RKO (cell line): ENCODE measurements around the gene ALDOB.

ENCODE experiments used
- DNase-seq: peaks from one replicate; pipeline ENCODE4 v3.0.0-alpha.2; 2016; ENCODE audit warnings: low spot score

ALDOB gene

GRCh38 chr9:101383361-101383760, 52.2 kb downstream of the ALDOB start:
- no peak for DNase-seq

GRCh38 chr9:101381833-101382342, 53.7 kb downstream of the ALDOB start:
- DNase-seq: no peak

- no peak for DNase-seq
These were observed 54.5 kb downstream of the ALDOB start for GRCh38 chr9:101381118-101381517.

GRCh38 chr9:101380295-101380694, 55.3 kb downstream of the ALDOB start:
- DNase-seq: no peak

- peak; percentile 49 for DNase-seq
These were observed 59.3 kb downstream of the ALDOB start for GRCh38 chr9:101376111-101376848.

- DNase-seq: no peak
These were observed 60.0 kb downstream of the ALDOB start for GRCh38 chr9:101375546-101375945.

- no peak for DNase-seq
These were observed 63.1 kb downstream of the ALDOB start for GRCh38 chr9:101372327-101373118.

GRCh38 chr9:101371813-101372212, 63.8 kb downstream of the ALDOB start:
- DNase-seq: no peak
